ENCODE measurements around the gene SLC2A9. TPM values are rescaled to one million over a fixed set of nuclear protein-coding genes. Genes with fewer than 3 reads are reported as not detected.

The SLC2A9 gene
- total and polyA plus RNA-seq, 2 of the 8 experiments (the other 6 are each of a cell fraction or from before 2014, with no cell fraction given) = 0.20 to 0.26 TPM

- no peak overlapping the region for H3K27ac ChIP-seq (ENCODE audit: low read depth, low read length)
- no peaks in the 10 kb centered on the region for H4K20me1 ChIP-seq (replicated peaks in 1 of 2; ENCODE audit: control insufficient read depth in 1 of 2, insufficient read depth in 2 of 2, low read length in 2 of 2)
- H3K23me2 ChIP-seq (ENCODE audit: low read depth, low read length) = no peaks in the 10 kb centered on the region
- H4K91ac ChIP-seq (replicated peaks; ENCODE audit: insufficient read length, low read length) = no peak overlapping the region
- ChIA-PET POLR2A (ENCODE audit: partially characterized antibody) (no interaction called here), CTCF (ENCODE audit: partially characterized antibody) (interaction anchor here (0.6 to 6.7 kb wide), 24 partner anchors 9 to 691 kb away, joined by 3 to 77 read pairs (median 4); no protein-coding TSS in a partner anchor)
- no peak overlapping the region for H2AK5ac ChIP-seq (ENCODE audit: low read depth, low read length)
- no peak overlapping the region for H3K4ac ChIP-seq (replicated peaks; ENCODE audit: insufficient read length, low read depth, low read length)
- H3K4me3 ChIP-seq (ENCODE audit: extremely low read depth in 1 of 4, insufficient read depth in 2 of 4, low read depth in 3 of 4, low read length in 4 of 4) = no peak overlapping the region
- no peak overlapping the region for H4K5ac ChIP-seq (ENCODE audit: insufficient read length, low read depth, low read length)
- FAIRE-seq (no peak), DNase-seq (ENCODE audit: low read depth in 1 of 2, low spot score in 2 of 2) (no peak)
- no peak overlapping the region for H2BK5ac ChIP-seq (ENCODE audit: low read depth, low read length)
- no peaks in the 10 kb centered on the region for H3K27me3 ChIP-seq (replicated peaks in 1 of 4; ENCODE audit: control insufficient read depth in 3 of 4, extremely low read depth in 1 of 4, insufficient read depth in 3 of 4, low read length in 3 of 4)
- no peak overlapping the region for H3K56ac ChIP-seq (replicated peaks; ENCODE audit: insufficient read length, low read depth, low read length)
- H2AFZ ChIP-seq (ENCODE audit: low read length) = no peak overlapping the region
- H3K23ac ChIP-seq (ENCODE audit: insufficient read length) = no peak overlapping the region
- no peaks in the 10 kb centered on the region for H3K36me3 ChIP-seq (ENCODE audit: control insufficient read depth in 2 of 4, insufficient read depth in 4 of 4, low read length in 3 of 4)
- H3K9me3 ChIP-seq (ENCODE audit: insufficient read depth in 2 of 2, low read depth in 1 of 2, low read length in 1 of 2) = no peaks in the 10 kb centered on the region
- no peak overlapping the region for H2BK12ac ChIP-seq (ENCODE audit: low read depth, low read length)
- H3K14ac ChIP-seq (ENCODE audit: insufficient read length) = no peak overlapping the region
- H2BK15ac ChIP-seq (ENCODE audit: low read length) = no peak overlapping the region
- H2BK120ac ChIP-seq (replicated peaks; ENCODE audit: low read depth, low read length) = no peak overlapping the region
- no peak overlapping the region for H3K9ac ChIP-seq (replicated peaks in 1 of 4; ENCODE audit: extremely low read depth in 1 of 4, low read depth in 3 of 4, low read length in 3 of 4)
- H4K8ac ChIP-seq (ENCODE audit: extremely low read depth, insufficient read depth, low read length) = no peak overlapping the region
- 91% methylated on average over 5 of the region's 5 CpGs; no CpG with 5 or more reads in 1 of the 2 experiments for WGBS, 2 experiments (ENCODE audit: extremely low coverage in 1 of 2, insufficient coverage in 1 of 2, insufficient read length in 1 of 2, insufficient replicate concordance in 2 of 2, low coverage in 1 of 2, low lambda C conversion rate in 2 of 2, missing lambda C conversion rate in 1 of 2)
- H3K18ac ChIP-seq (ENCODE audit: extremely low read depth, low read length) = no peak overlapping the region
- no peak overlapping the region for H3K4me2 ChIP-seq (ENCODE audit: insufficient read depth in 1 of 2, low read depth in 2 of 2, low read length in 2 of 2)
- H3K4me1 ChIP-seq (replicated peaks in 1 of 4; ENCODE audit: control insufficient read depth in 3 of 4, insufficient read depth in 4 of 4, low read length in 3 of 4) = peaks cover 0 to 3% (median 0%) of the 10 kb centered on the region in 4 experiments; a peak in 2 of 7 replicates
- H3K79me1 ChIP-seq (ENCODE audit: low read depth, low read length) = no peaks in the 10 kb centered on the region
- no peak overlapping the region for H2BK20ac ChIP-seq (ENCODE audit: low read length)
- H3K79me2 ChIP-seq (ENCODE audit: control insufficient read depth in 1 of 2, insufficient read depth in 2 of 2, low read length in 2 of 2) = no peaks in the 10 kb centered on the region
- TF ChIP-seq NANOG (IDR thresholded peaks at IDR 0.05; ENCODE audit: insufficient read depth, low read depth, low read length, poor library complexity, severe bottlenecking) (no peak), HDAC6 (IDR thresholded peaks at IDR 0.05; ENCODE audit: low read depth, low read length) (no peak), KDM1A (IDR thresholded peaks at IDR 0.05; ENCODE audit: borderline replicate concordance, low read length) (no peak), CHD2 (IDR thresholded peaks at IDR 0.05; ENCODE audit: low read length) (no peak), CREB1 (IDR thresholded peaks at IDR 0.05) (no peak), KDM5A (IDR thresholded peaks at IDR 0.05; ENCODE audit: low read length) (no peak), CHD1 (IDR thresholded peaks at IDR 0.05; ENCODE audit: low read depth, low read length) (no peak), TEAD4 (IDR thresholded peaks at IDR 0.05; ENCODE audit: low read depth, low read length) (no peak), USF2 (IDR thresholded peaks at IDR 0.05; ENCODE audit: low read length) (no peak), KDM4A (IDR thresholded peaks at IDR 0.05; ENCODE audit: low read depth, low read length, severe bottlenecking) (no peak), GABPA (IDR thresholded peaks at IDR 0.05; ENCODE audit: borderline replicate concordance, insufficient read depth, low read length) (no peak), BRCA1 (IDR thresholded peaks at IDR 0.05; ENCODE audit: low read depth, low read length) (no peak)
These were observed 121.8 kb downstream of the SLC2A9 start for GRCh38 chr4:9899306-9900055.
